HepG2 (cell line): ENCODE results near the gene DNAAF1. TPM values are rescaled to one million over a fixed set of nuclear protein-coding genes. Genes with fewer than 3 reads are reported as not detected.

ENCODE experiments used
- AHR ChIP-seq: IDR thresholded peaks from 2 replicates; pipeline ENCODE4 v1.6.1; 2018; ENCODE audit warnings: missing genetic modification reagents, missing compliant biosample characterization
- EEA1 ChIP-seq: sonication (generic); formaldehyde crosslinking; IDR thresholded peaks from 2 replicates; pipeline ENCODE4 v1.5.1; 2020; ENCODE audit warnings: mild to moderate bottlenecking, missing genetic modification reagents, borderline replicate concordance
- ETV6 ChIP-seq: sonication (generic); formaldehyde crosslinking; conservative IDR thresholded peaks from 2 replicates; pipeline ENCODE4 v1.4.0; 2020; ENCODE audit warnings: missing genetic modification reagents
- ISX ChIP-seq: sonication (generic); formaldehyde crosslinking; conservative IDR thresholded peaks from 2 replicates; pipeline ENCODE4 v1.5.0; 2020; ENCODE audit warnings: missing genetic modification reagents
- JUND ChIP-seq: sonication (generic); formaldehyde crosslinking; IDR thresholded peaks from 2 replicates; pipeline ENCODE4 v1.8.0; 2022; ENCODE audit warnings: mild to moderate bottlenecking, missing genetic modification reagents
- KDM5A ChIP-seq: fragments of 200-600 bp; sonication (generic); IDR thresholded peaks from 2 replicates; pipeline ENCODE4 v1.7.0; 2018; ENCODE audit warnings: antibody characterized with exemption, mild to moderate bottlenecking, low read length, borderline replicate concordance
- MLXIP ChIP-seq: sonication (generic); formaldehyde crosslinking; IDR thresholded peaks from 2 replicates; pipeline ENCODE4 v1.9.0; 2021; ENCODE audit warnings: missing genetic modification reagents, borderline replicate concordance
- NFE2L1 ChIP-seq: sonication (generic); formaldehyde crosslinking; IDR thresholded peaks from 2 replicates; pipeline ENCODE4 v1.4.0; 2020; ENCODE audit warnings: missing genetic modification reagents, mild to moderate bottlenecking, borderline replicate concordance
- NR2C2 ChIP-seq: sonication (generic); formaldehyde crosslinking; IDR thresholded peaks from 2 replicates; pipeline ENCODE4 v1.4.0; 2020; ENCODE audit warnings: missing genetic modification reagents, mild to moderate bottlenecking, moderate library complexity, borderline replicate concordance
- PITX1 ChIP-seq: sonication (generic); formaldehyde crosslinking; IDR thresholded peaks from 2 replicates; pipeline ENCODE4 v1.5.1; 2020; ENCODE audit warnings: mild to moderate bottlenecking, missing genetic modification reagents
- REPIN1 ChIP-seq: sonication (generic); formaldehyde crosslinking; IDR thresholded peaks from 2 replicates; pipeline ENCODE4 v1.8.0; 2022; ENCODE audit warnings: missing genetic modification reagents, low read depth, mild to moderate bottlenecking, borderline replicate concordance
- SNAPC5 ChIP-seq: sonication (generic); formaldehyde crosslinking; IDR thresholded peaks from 2 replicates; pipeline ENCODE4 v1.8.1; 2023; ENCODE audit warnings: mild to moderate bottlenecking, missing genetic modification reagents, borderline replicate concordance
- SRF ChIP-seq: IDR thresholded peaks from 2 replicates; pipeline ENCODE4 v1.6.1; 2011; ENCODE audit warnings: mild to moderate bottlenecking, low read depth, low read length, moderate library complexity
- ZBTB20 ChIP-seq: sonication (generic); formaldehyde crosslinking; IDR thresholded peaks from 2 replicates; pipeline ENCODE4 v1.8.1; 2023; ENCODE audit warnings: missing genetic modification reagents, low read depth, mild to moderate bottlenecking, borderline replicate concordance
- ZBTB39 ChIP-seq: sonication (generic); formaldehyde crosslinking; IDR thresholded peaks from 2 replicates; pipeline ENCODE4 v1.5.0; 2020; ENCODE audit warnings: missing genetic modification reagents
- ZNF205 ChIP-seq: IDR thresholded peaks from 2 replicates; pipeline ENCODE4 v1.6.1; 2018; ENCODE audit warnings: missing biosample characterization, missing genetic modification reagents
- ZNF343 ChIP-seq: sonication (generic); formaldehyde crosslinking; IDR thresholded peaks from 2 replicates; pipeline ENCODE4 v1.4.0; 2020; ENCODE audit warnings: mild to moderate bottlenecking, missing genetic modification reagents
- ZNF546 ChIP-seq: sonication (generic); formaldehyde crosslinking; conservative IDR thresholded peaks from 2 replicates; pipeline ENCODE4 v1.8.1; 2023; ENCODE audit warnings: mild to moderate bottlenecking, missing genetic modification reagents
- ZNF570 ChIP-seq: sonication (generic); formaldehyde crosslinking; IDR thresholded peaks from 2 replicates; pipeline ENCODE4 v1.4.0; 2020; ENCODE audit warnings: mild to moderate bottlenecking, missing genetic modification reagents, borderline replicate concordance
- ZNF619 ChIP-seq: sonication (generic); formaldehyde crosslinking; IDR thresholded peaks from 2 replicates; pipeline ENCODE4 v1.4.0; 2020; ENCODE audit warnings: mild to moderate bottlenecking, missing genetic modification reagents
- polyA plus RNA-seq, 8 experiments: library from polyadenylated mRNA; depleted of rRNA in 3 of 8; stranded (reverse) in 7 of 8; unstranded in 1 of 8; fragments of >200 nt; fragmentation: Illumina TruSeq in 4 of 8; extraction: Trizol in 4 of 8; gene quantifications; 2 replicates each; pipeline versions ENCODE4 v1.2.1 to v1.2.3, GENCODE V29; 2011 to 2016; ENCODE audit warnings: low read depth in 4 of 8, missing spikeins in 1 of 8, mixed read lengths in 1 of 8; ENCODE audit not compliant: insufficient read depth in 1 of 8
- total RNA-seq, 5 experiments: library from RNA; depleted of rRNA; stranded (reverse); fragments of >200 nt; fragmentation: Illumina TruSeq; extraction: Trizol; gene quantifications; 2 replicates each; pipeline ENCODE4 v1.2.3, GENCODE V29; 2016; ENCODE audit warnings: low read depth in 1 of 5
- TF ChIP-seq, protein P1 (sequence below): sonication (generic); formaldehyde crosslinking; IDR thresholded peaks from 2 replicates; pipeline ENCODE4 v1.5.1; 2020; ENCODE audit warnings: mild to moderate bottlenecking, moderate library complexity, missing genetic modification reagents
- TF ChIP-seq, protein P2 (sequence below): sonication (generic); formaldehyde crosslinking; IDR thresholded peaks from 2 replicates; pipeline ENCODE4 v1.9.0; 2021; ENCODE audit warnings: missing genetic modification reagents, mild to moderate bottlenecking, borderline replicate concordance

The DNAAF1 gene
- total and polyA plus RNA-seq, 2 of the 13 experiments (the other 11 are each of a cell fraction or from before 2014, with no cell fraction given) = 0.04 TPM; not detected in 1

DNA sequence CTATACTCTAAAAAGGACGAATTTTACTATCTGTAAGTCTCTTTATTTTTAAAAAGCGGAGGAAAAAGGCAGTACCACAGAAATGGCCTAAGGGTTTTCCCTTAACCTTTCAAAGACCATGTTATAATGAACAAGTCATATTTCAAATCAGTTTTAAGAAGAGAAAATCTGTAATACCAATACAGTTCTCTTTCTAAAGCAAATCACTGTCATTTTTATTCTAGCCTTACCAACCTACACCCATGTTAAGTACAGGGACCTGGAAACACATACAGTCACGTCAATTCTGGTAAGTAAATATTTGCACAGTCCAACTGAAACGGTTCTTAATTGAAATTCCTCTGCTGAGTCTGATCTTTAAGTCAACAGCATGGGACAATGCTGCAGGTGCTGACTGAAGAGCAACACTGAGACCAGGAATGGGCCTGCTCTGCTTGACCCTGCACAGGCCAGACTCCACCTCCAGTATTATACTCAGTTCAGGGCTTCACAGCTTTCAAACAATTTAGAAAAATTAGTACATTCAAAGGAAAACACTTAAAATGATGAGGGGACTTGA lies 48.6 kb upstream of the DNAAF1 start (continued):
- TF ChIP-seq ZBTB39 (CRISPR knock-in tag) (no peak), ZNF570 (no peak), SRF (no peak), KDM5A (no peak), NFE2L1 (CRISPR knock-in tag) (no peak), ETV6 (no peak), NR2C2 (no peak), ZBTB20 (CRISPR knock-in tag) (0 out of 2 replicates have a peak, but pooled peaks have one; percentile 50), ZNF546 (CRISPR knock-in tag) (no peak), EEA1 (CRISPR knock-in tag) (no peak), ISX (no peak), MLXIP (no peak), ZNF205 (CRISPR knock-in tag) (no peak), REPIN1 (CRISPR knock-in tag) (peak; percentile 87; the same call in 1 of the 2 replicates), ZNF619 (CRISPR knock-in tag) (no peak), AHR (CRISPR knock-in tag) (no peak), PITX1 (peak; percentile 98), JUND (CRISPR knock-in tag) (no peak), SNAPC5 (CRISPR knock-in tag) (no peak), ZNF343 (CRISPR knock-in tag) (no peak)
- TF ChIP-seq, protein P1, sequence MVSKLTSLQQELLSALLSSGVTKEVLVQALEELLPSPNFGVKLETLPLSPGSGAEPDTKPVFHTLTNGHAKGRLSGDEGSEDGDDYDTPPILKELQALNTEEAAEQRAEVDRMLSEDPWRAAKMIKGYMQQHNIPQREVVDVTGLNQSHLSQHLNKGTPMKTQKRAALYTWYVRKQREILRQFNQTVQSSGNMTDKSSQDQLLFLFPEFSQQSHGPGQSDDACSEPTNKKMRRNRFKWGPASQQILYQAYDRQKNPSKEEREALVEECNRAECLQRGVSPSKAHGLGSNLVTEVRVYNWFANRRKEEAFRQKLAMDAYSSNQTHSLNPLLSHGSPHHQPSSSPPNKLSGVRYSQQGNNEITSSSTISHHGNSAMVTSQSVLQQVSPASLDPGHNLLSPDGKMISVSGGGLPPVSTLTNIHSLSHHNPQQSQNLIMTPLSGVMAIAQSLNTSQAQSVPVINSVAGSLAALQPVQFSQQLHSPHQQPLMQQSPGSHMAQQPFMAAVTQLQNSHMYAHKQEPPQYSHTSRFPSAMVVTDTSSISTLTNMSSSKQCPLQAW (CRISPR knock-in tag) = peak; percentile 59; the same call in 1 of the 2 replicates
- TF ChIP-seq, protein P2, sequence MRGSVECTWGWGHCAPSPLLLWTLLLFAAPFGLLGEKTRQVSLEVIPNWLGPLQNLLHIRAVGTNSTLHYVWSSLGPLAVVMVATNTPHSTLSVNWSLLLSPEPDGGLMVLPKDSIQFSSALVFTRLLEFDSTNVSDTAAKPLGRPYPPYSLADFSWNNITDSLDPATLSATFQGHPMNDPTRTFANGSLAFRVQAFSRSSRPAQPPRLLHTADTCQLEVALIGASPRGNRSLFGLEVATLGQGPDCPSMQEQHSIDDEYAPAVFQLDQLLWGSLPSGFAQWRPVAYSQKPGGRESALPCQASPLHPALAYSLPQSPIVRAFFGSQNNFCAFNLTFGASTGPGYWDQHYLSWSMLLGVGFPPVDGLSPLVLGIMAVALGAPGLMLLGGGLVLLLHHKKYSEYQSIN (CRISPR knock-in tag) = no peak
